Erythroblast (primary cell): ENCODE measurements around the gene FSIP1.

ENCODE experiments used
- GATA1 ChIP-seq: IDR thresholded peaks from 2 replicates; pipeline ENCODE4 v1.6.1; 2011; ENCODE audit warnings: low read depth, mild to moderate bottlenecking, control low read depth, low read length, moderate library complexity
- POLR2A ChIP-seq: IDR thresholded peaks from 2 replicates; pipeline ENCODE4 v1.6.1; 2011; ENCODE audit warnings: mild to moderate bottlenecking, low read length

DNA sequence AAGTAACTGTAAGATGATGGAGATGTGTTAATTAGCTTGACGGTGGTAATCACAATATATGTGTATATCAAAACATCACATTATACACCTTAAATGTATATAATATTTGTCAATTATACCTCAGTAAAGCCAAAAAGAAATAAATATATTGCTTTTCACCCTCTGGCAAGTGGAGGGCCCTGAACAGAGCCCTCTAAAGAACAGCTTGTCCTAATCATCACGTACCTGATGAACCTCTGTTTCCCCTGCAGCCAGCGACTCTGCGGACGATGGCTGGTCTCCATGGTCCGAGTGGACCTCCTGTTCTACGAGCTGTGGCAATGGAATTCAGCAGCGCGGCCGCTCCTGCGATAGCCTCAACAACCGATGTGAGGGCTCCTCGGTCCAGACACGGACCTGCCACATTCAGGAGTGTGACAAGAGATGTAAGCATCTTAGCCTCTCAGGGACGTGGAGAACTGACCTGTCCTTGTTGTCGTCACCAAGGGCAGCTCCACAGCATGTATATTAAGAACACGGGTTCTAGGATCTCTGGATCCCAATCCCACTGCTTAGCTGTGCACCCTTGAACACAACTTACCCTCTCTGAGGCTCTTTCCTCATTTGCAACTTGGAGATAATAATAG is 195.4 kb downstream of the FSIP1 start:
- TF ChIP-seq POLR2A, result peak; percentile 14
- no peak for TF ChIP-seq GATA1
